B cell (primary cell): ENCODE measurements around the gene FAM240B. TPM values are rescaled to one million over a fixed set of nuclear protein-coding genes. Genes with fewer than 3 reads are reported as not detected.

Experiments used
- ATAC-seq: fragments of 200-7000 bp; cut with Tn5 transposase; one replicate; pipeline ENCODE4 v1.10.0; 2021; ENCODE audit warnings: low read depth, mild to moderate bottlenecking, moderate number of reproducible peaks, moderate library complexity
- CTCF ChIA-PET: fragments of 350-600 bp; sonication (Branson Sonifier 250); formaldehyde crosslinking; loops from one replicate; lab custom pipeline; 2021; ENCODE audit warnings: antibody characterized with exemption, inconsistent platforms; lab: Charles Lee
- POLR2A ChIA-PET: fragments of 350-600 bp; sonication (Branson Sonifier 250); formaldehyde crosslinking; loops from one replicate; lab custom pipeline; 2021; ENCODE audit warnings: antibody characterized with exemption; lab: Charles Lee
- DNase-seq: peaks from one replicate; pipeline ENCODE4 v3.0.0; 2013
- H2AFZ ChIP-seq: 2 replicates; pipeline ENCODE4 v1.6.1; 2012; ENCODE audit warnings: mild to moderate bottlenecking, low read depth, low read length; ENCODE audit not compliant: insufficient read depth, poor library complexity, severe bottlenecking
- H3K27ac ChIP-seq, 2 donors: 1 replicate in 1 of 2; 2 replicates in 1 of 2; pipeline ENCODE4 v1.5.1; 2012 to 2013; ENCODE audit warnings: low read length in 2 of 2, mild to moderate bottlenecking in 2 of 2, moderate library complexity in 1 of 2
- H3K27me3 ChIP-seq, 4 experiments: fragments of 200-600 bp in 1 of 4; sonication (generic) in 1 of 4; replicated peaks in 1 of 4; 1 replicate in 2 of 4; 2 replicates in 2 of 4; pipeline versions ENCODE4 v1.6.1 to v1.7.0; 2013 to 2016; ENCODE audit warnings: low read length in 3 of 4, mild to moderate bottlenecking in 2 of 4, mixed read lengths in 1 of 4, moderate library complexity in 1 of 4; ENCODE audit not compliant: insufficient read depth in 4 of 4, control insufficient read depth in 3 of 4; ENCODE audit errors: control extremely low read depth in 1 of 4
- H3K36me3 ChIP-seq, 2 experiments: replicated peaks in 1 of 2; 1 replicate in 1 of 2; 2 replicates in 1 of 2; pipeline versions ENCODE4 v1.6.1 to v1.7.1; 2013; ENCODE audit warnings: low read length in 1 of 2; ENCODE audit not compliant: insufficient read depth in 2 of 2, control insufficient read depth in 1 of 2; ENCODE audit errors: control extremely low read depth in 1 of 2, extremely low read depth in 1 of 2
- H3K4me1 ChIP-seq, 2 donors: fragments of 200-600 bp in 1 of 2; sonication (generic) in 1 of 2; 1 replicate in 1 of 2; 2 replicates in 1 of 2; pipeline versions ENCODE4 v1.5.1 to v1.6.1; 2013 to 2017; ENCODE audit warnings: low read length in 2 of 2; ENCODE audit not compliant: control insufficient read depth in 2 of 2, insufficient read depth in 2 of 2
- H3K4me2 ChIP-seq: replicated peaks from 2 replicates; pipeline ENCODE3; 2012; ENCODE audit warnings: mild to moderate bottlenecking, low read depth, low read length; ENCODE audit not compliant: poor library complexity, severe bottlenecking
- H3K4me3 ChIP-seq, 5 experiments: fragments of 200-600 bp in 1 of 5; sonication (generic) in 1 of 5; 1 replicate in 3 of 5; 2 replicates in 2 of 5; pipeline versions ENCODE4 v1.5.1 to v1.7.0; 2011 to 2016; ENCODE audit warnings: low read length in 4 of 5, mild to moderate bottlenecking in 4 of 5, low read depth in 2 of 5, control low read depth in 1 of 5, moderate library complexity in 1 of 5; ENCODE audit not compliant: insufficient read depth in 1 of 5; ENCODE audit errors: control extremely low read depth in 1 of 5, extremely low read depth in 1 of 5
- H3K79me2 ChIP-seq: fragments of 200-600 bp; sonication (generic); one replicate; pipeline ENCODE4 v1.6.0; 2016; ENCODE audit warnings: low read length; ENCODE audit not compliant: control insufficient read depth, insufficient read depth
- H3K9ac ChIP-seq: fragments of 200-600 bp; sonication (generic); 2 replicates; pipeline ENCODE4 v1.6.1; 2017; ENCODE audit warnings: mild to moderate bottlenecking, low read length, moderate library complexity
- H3K9me3 ChIP-seq, 3 donors: one replicate each; pipeline versions ENCODE4 v1.6.1 to v1.7.1; 2013; ENCODE audit warnings: low read length in 2 of 3; ENCODE audit not compliant: control insufficient read depth in 2 of 3, insufficient read depth in 1 of 3; ENCODE audit errors: control extremely low read depth in 1 of 3
- H4K20me1 ChIP-seq: 2 replicates; pipeline ENCODE4 v1.6.0; 2012; ENCODE audit warnings: mild to moderate bottlenecking, low read length; ENCODE audit not compliant: insufficient read depth, control insufficient read depth, poor library complexity, severe bottlenecking
- H3K27ac Mint-ChIP-seq: one replicate; pipeline ENCODE4 v1.8.0; 2021; ENCODE audit warnings: mixed read lengths
- H3K27me3 Mint-ChIP-seq: one replicate; pipeline ENCODE4 v1.8.0; 2021; ENCODE audit warnings: mixed read lengths
- H3K4me1 Mint-ChIP-seq: one replicate; pipeline ENCODE4 v1.8.0; 2021; ENCODE audit warnings: mixed read lengths
- H3K4me3 Mint-ChIP-seq: one replicate; pipeline ENCODE4 v1.8.0; 2021; ENCODE audit warnings: mixed read lengths
- H3K9me3 Mint-ChIP-seq: one replicate; pipeline ENCODE4 v1.8.0; 2022; ENCODE audit warnings: mixed read lengths; ENCODE audit not compliant: insufficient read depth
- EZH2 ChIP-seq: IDR thresholded peaks from 2 replicates; pipeline ENCODE4 v1.6.1; 2012; ENCODE audit warnings: borderline replicate concordance, low read depth, mild to moderate bottlenecking, moderate library complexity, low read length; ENCODE audit not compliant: insufficient read depth, poor library complexity, severe bottlenecking
- WGBS: methylation state at CpG from one replicate; pipeline ENCODE4 v1.1.5; 2013; ENCODE audit warnings: missing lambda C conversion rate; ENCODE audit not compliant: insufficient coverage; 5-methylcytosine and 5-hydroxymethylcytosine counted together
- intact Hi-C: fragments of 100-400 bp; cut with micrococcal nuclease; formaldehyde crosslinking; loops from one replicate; pipeline ENCODE4 v1.10.0; 2022
- polyA plus RNA-seq: library from polyadenylated mRNA; depleted of rRNA; stranded (reverse); fragments of >200 nt; gene quantifications from 2 replicates; pipeline ENCODE4 v1.2.3, GENCODE V29; 2012
- total RNA-seq, 2 donors: library from RNA; stranded (reverse); fragments of 120-200 nt in 1 of 2; gene quantifications; 1 replicate in 1 of 2; 2 replicates in 1 of 2; pipeline versions ENCODE4 v1.2.3 to v1.2.4, GENCODE V29; 2013 to 2022
- TF ChIP-seq, protein P1 (sequence below): fragments of 200-600 bp; IDR thresholded peaks from one replicate; pipeline ENCODE4 v1.8.0; 2022; ENCODE audit warnings: antibody characterized with exemption, mild to moderate bottlenecking

FAM240B gene
- total and polyA plus RNA-seq, 2 donors (not counting 1 experiment from before 2014, with no cell fraction given): not detected

DNA sequence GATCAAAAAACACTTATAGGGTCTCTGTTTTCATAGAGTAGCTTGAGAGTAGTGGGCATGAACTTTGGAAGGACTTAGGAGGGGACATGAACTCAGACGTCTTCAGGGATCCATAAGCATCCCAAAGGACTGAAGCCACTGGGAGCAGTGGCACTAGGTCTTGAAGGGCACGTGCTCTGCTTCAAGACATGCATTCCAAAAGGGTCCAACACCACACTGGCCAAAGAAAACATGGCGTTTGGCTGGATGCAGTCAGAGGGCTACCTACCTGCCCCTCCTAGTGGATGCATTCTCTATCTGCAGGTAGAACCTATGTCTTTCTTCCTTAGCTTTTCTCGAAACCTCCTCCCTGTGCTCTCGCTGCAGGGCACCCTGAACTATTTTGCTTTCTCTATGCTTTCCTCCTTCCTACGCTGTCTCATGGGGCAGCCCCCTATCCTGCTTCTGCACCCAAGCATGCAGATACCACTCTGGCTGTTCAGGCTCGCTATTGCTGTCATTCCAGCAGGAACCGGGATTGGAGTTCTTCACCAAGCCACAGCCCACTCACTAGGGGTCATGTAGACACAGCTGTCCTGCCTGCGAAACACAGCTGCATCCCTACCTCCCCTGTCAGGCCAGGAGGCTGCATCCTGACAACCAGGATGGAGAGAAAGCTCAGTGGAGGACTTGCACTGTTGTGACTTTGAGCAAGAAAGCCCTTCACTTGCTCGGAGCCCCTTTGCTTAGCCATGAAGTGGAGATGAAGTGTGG, 11.9 kb downstream of the FAM240B start:
- Histone ChIP-seq H3K4me1 (no peaks in the 10 kb centered on the region), H3K27me3 (no peaks in the 10 kb centered on the region), H3K79me2 (no peaks in the 10 kb centered on the region), H2AFZ (no peak overlapping the region), H3K9me3 (peaks cover 0 to 2% (median 0%) of the 10 kb centered on the region in 3 donors), H3K9ac (no peak overlapping the region), H3K27ac (no peak overlapping the region), H3K4me2 (no peak overlapping the region), H3K36me3 (no peaks in the 10 kb centered on the region), H3K4me3 (no peak overlapping the region), H4K20me1 (no peaks in the 10 kb centered on the region)
- no peak for DNase-seq
- H3K27me3 Mint-ChIP-seq: peaks cover 19% of the 10 kb centered on the region
- 58% methylated on average over 8 of the region's 10 CpGs for WGBS
- no peaks in the 10 kb centered on the region for H3K4me1 Mint-ChIP-seq
- intact Hi-C loops: no loop called here
- TF ChIP-seq, protein P1, sequence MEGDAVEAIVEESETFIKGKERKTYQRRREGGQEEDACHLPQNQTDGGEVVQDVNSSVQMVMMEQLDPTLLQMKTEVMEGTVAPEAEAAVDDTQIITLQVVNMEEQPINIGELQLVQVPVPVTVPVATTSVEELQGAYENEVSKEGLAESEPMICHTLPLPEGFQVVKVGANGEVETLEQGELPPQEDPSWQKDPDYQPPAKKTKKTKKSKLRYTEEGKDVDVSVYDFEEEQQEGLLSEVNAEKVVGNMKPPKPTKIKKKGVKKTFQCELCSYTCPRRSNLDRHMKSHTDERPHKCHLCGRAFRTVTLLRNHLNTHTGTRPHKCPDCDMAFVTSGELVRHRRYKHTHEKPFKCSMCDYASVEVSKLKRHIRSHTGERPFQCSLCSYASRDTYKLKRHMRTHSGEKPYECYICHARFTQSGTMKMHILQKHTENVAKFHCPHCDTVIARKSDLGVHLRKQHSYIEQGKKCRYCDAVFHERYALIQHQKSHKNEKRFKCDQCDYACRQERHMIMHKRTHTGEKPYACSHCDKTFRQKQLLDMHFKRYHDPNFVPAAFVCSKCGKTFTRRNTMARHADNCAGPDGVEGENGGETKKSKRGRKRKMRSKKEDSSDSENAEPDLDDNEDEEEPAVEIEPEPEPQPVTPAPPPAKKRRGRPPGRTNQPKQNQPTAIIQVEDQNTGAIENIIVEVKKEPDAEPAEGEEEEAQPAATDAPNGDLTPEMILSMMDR: no peak
- no peak for TF ChIP-seq EZH2
- H3K9me3 Mint-ChIP-seq: no peaks in the 10 kb centered on the region
- CTCF ChIA-PET: no interaction called here
- no peak for ATAC-seq
- no peak overlapping the region for H3K4me3 Mint-ChIP-seq
- POLR2A ChIA-PET: no interaction called here
- no peak overlapping the region for H3K27ac Mint-ChIP-seq

DNA sequence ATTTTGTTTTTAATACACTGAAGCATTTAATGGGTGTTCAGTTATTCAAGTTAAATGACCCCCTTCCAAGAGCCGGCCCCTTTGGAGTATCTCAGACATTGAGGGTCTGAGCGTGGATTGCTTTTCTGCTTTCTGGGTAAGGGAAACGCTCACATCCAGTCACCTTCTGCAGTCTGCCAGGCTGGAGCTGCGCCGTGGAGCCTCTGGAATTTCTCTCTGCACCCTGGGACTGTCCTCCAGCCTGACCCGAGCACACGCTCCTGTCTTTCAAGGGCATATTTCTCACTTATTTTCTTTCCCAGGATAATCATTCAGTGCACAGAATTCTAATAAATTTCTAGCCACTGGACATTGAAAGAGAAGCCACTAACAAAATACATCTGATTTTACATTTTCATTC, 13.4 kb downstream of the FAM240B start:
- Mint-ChIP-seq H3K9me3 (no peaks in the 10 kb centered on the region), H3K27me3 (peaks cover 13% of the 10 kb centered on the region), H3K4me3 (no peak overlapping the region), H3K27ac (no peak overlapping the region), H3K4me1 (no peaks in the 10 kb centered on the region)
- Histone ChIP-seq H3K27ac (no peak overlapping the region), H3K4me3 (no peak overlapping the region), H3K36me3 (no peaks in the 10 kb centered on the region), H3K27me3 (no peaks in the 10 kb centered on the region), H3K9ac (no peak overlapping the region), H3K9me3 (peaks cover 0 to 2% (median 0%) of the 10 kb centered on the region in 3 donors), H2AFZ (no peak overlapping the region), H3K79me2 (no peaks in the 10 kb centered on the region), H3K4me1 (no peaks in the 10 kb centered on the region), H4K20me1 (no peaks in the 10 kb centered on the region), H3K4me2 (no peak overlapping the region)
- CTCF ChIA-PET: no interaction called here
- POLR2A ChIA-PET: no interaction called here
- DNase-seq (no peak), ATAC-seq (no peak)
- TF ChIP-seq, protein P1: no peak
- intact Hi-C loops: no loop called here
- WGBS: 81% methylated on average over 7 of the region's 7 CpGs
